Activated naive CD4-positive, alpha-beta T cell treated with anti-CD3 and anti-CD28 coated beads, Interleukin-2, amount 50 U/mL, for 16 hours (primary cell): ENCODE results near the gene AQP2.

Source experiments
- DNase-seq: peaks from one replicate; pipeline ENCODE4 v3.0.0-alpha.2; 2020

The AQP2 gene

GRCh38 chr12:49920915-49921286, 29.6 kb upstream of the AQP2 start:
- no peak for DNase-seq

GRCh38 chr12:49921299-49921698, 29.2 kb upstream of the AQP2 start:
- no peak for DNase-seq

- no peak for DNase-seq
Measured at GRCh38 chr12:49921936-49922335, 28.6 kb upstream of the AQP2 start.

GRCh38 chr12:49922349-49923034, 28.0 kb upstream of the AQP2 start:
- DNase-seq, result no peak

- no peak for DNase-seq
Measured at GRCh38 chr12:49923035-49923644, 27.4 kb upstream of the AQP2 start.

GRCh38 chr12:49923880-49924556, 26.5 kb upstream of the AQP2 start:
- no peak for DNase-seq

- DNase-seq, result no peak
Measured at GRCh38 chr12:49924628-49925246, 25.8 kb upstream of the AQP2 start.

- DNase-seq, result no peak
Measured at GRCh38 chr12:49925433-49926204, 24.9 kb upstream of the AQP2 start.

GRCh38 chr12:49928471-49928870, 22.1 kb upstream of the AQP2 start:
- DNase-seq, result no peak

GRCh38 chr12:49929581-49929980, 21.0 kb upstream of the AQP2 start:
- DNase-seq, result no peak

- DNase-seq, result no peak
Measured at GRCh38 chr12:49930515-49931288, 19.8 kb upstream of the AQP2 start.

- no peak for DNase-seq
Measured at GRCh38 chr12:49932023-49932422, 18.5 kb upstream of the AQP2 start.

GRCh38 chr12:49932533-49933130, 17.9 kb upstream of the AQP2 start:
- DNase-seq, result no peak

- DNase-seq, result no peak
Measured at GRCh38 chr12:49933796-49934195, 16.7 kb upstream of the AQP2 start.

GRCh38 chr12:49934505-49934904, 16.0 kb upstream of the AQP2 start:
- DNase-seq, result no peak

- DNase-seq, result no peak
Measured at GRCh38 chr12:49936925-49937324, 13.6 kb upstream of the AQP2 start.

- DNase-seq, result no peak
Measured at GRCh38 chr12:49937639-49938300, 12.8 kb upstream of the AQP2 start.

- DNase-seq, result no peak
Measured at GRCh38 chr12:49939307-49939706, 11.2 kb upstream of the AQP2 start.

- no peak for DNase-seq
Measured at GRCh38 chr12:49939707-49940106, 10.8 kb upstream of the AQP2 start.

GRCh38 chr12:49941556-49942511, 8.7 kb upstream of the AQP2 start:
- no peak for DNase-seq
